Bronchial epithelial cell (primary cell): Measurements from ENCODE around the gene FOXL3. TPM values are rescaled to one million over a fixed set of nuclear protein-coding genes. Genes with fewer than 3 reads are reported as not detected.

Experiments used
- DNase-seq: peaks from one replicate; pipeline ENCODE4 v3.0.0-alpha.2; 2010; ENCODE audit warnings: low read depth
- FAIRE-seq: peaks from 2 replicates; lab custom pipeline; 2011; peaks lifted over from hg19 to GRCh38; lab: Jason Lieb, UNC
- H3K27me3 ChIP-seq: 2 replicates; pipeline ENCODE4 v1.5.1; 2011; ENCODE audit warnings: low read length; ENCODE audit not compliant: control insufficient read depth, insufficient read depth
- H3K36me3 ChIP-seq: 2 replicates; pipeline ENCODE4 v1.5.1; 2011; ENCODE audit warnings: low read length; ENCODE audit not compliant: control insufficient read depth, insufficient read depth
- H3K4me3 ChIP-seq: 2 replicates; pipeline ENCODE4 v1.5.1; 2011; ENCODE audit warnings: mild to moderate bottlenecking, low read depth, low read length, control low read depth
- total RNA-seq: library from RNA; depleted of rRNA; stranded (reverse); fragments of >200 nt; gene quantifications from 2 replicates; pipeline ENCODE4 v1.2.1, GENCODE V29; 2014
- TF ChIP-seq, protein P1 (sequence below): IDR thresholded peaks from 2 replicates; pipeline ENCODE4 v1.5.1; 2011; ENCODE audit warnings: mild to moderate bottlenecking, moderate library complexity, low read length, control low read depth, inconsistent platforms; ENCODE audit not compliant: insufficient read depth, severe bottlenecking

Gene FOXL3
- total RNA-seq, 1 donor from 2014 or later: not detected

GRCh38 chr7:299628-300027 lies 9.7 kb downstream of the FOXL3 start:
- DNase-seq: no peak
- H3K4me3 ChIP-seq: no peak overlapping the region
- no peak for FAIRE-seq
- TF ChIP-seq, protein P1, sequence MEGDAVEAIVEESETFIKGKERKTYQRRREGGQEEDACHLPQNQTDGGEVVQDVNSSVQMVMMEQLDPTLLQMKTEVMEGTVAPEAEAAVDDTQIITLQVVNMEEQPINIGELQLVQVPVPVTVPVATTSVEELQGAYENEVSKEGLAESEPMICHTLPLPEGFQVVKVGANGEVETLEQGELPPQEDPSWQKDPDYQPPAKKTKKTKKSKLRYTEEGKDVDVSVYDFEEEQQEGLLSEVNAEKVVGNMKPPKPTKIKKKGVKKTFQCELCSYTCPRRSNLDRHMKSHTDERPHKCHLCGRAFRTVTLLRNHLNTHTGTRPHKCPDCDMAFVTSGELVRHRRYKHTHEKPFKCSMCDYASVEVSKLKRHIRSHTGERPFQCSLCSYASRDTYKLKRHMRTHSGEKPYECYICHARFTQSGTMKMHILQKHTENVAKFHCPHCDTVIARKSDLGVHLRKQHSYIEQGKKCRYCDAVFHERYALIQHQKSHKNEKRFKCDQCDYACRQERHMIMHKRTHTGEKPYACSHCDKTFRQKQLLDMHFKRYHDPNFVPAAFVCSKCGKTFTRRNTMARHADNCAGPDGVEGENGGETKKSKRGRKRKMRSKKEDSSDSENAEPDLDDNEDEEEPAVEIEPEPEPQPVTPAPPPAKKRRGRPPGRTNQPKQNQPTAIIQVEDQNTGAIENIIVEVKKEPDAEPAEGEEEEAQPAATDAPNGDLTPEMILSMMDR: no peak
- no peaks in the 10 kb centered on the region for H3K36me3 ChIP-seq
- H3K27me3 ChIP-seq: no peaks in the 10 kb centered on the region

DNA sequence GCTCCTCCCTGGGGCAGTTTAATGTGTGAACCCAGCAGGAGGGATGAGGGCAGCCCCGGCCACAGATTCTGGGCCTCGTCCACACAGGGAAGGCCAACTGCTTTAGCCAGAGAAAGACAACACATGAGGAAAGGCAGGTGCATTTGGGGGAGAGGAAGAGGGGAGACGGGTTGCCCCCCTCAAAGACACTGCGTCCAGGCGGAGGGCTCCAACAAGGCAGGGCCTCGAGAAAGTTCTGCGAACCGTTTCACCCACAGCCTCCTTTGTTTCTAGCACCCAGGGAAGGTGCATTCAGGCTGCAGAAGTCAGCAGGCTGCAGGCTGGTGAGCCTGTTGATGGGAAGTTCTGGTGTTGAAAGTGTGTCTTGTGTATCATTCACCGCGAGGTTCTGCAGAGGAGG lies 10.1 kb downstream of the FOXL3 start:
- Histone ChIP-seq H3K4me3 (no peak overlapping the region), H3K36me3 (no peaks in the 10 kb centered on the region), H3K27me3 (no peaks in the 10 kb centered on the region)
- TF ChIP-seq, protein P1: no peak
- DNase-seq (no peak), FAIRE-seq (no peak)

DNA sequence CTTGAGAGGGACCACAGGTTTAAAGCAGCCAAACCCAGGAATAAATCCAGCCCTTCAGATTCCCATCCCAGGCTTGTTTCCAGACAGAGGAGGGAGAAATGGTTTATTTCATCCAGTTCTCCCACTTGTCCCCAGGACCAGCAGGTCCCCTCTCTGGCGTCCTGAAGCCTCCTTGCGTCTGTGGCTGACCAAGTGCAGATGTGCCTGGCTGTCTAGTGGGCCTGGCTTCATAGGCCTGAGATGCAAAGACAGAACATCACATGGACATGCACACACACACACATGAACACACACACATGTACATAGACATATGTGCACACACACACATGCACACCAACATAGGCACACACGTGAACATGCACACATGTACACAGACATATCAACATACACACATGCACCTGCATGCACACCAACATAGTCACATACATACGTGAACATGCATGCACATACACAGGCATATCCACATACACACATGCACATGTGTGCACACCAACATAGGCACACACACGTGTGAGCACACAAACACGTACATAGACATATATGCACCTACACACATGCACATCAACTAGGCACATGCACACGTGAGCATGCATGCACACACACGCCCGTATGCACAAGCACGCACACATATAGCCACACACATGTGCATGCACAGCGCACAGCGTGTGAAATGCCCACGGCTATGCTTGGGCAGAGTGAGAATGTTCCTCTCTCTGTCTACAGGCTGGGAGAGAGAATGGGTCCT lies 10.7 kb downstream of the FOXL3 start:
- peak; percentile 95 for FAIRE-seq
- H3K4me3 ChIP-seq: no peak overlapping the region
- no peaks in the 10 kb centered on the region for H3K36me3 ChIP-seq
- TF ChIP-seq, protein P1: no peak
- H3K27me3 ChIP-seq: no peaks in the 10 kb centered on the region
- DNase-seq: no peak

DNA sequence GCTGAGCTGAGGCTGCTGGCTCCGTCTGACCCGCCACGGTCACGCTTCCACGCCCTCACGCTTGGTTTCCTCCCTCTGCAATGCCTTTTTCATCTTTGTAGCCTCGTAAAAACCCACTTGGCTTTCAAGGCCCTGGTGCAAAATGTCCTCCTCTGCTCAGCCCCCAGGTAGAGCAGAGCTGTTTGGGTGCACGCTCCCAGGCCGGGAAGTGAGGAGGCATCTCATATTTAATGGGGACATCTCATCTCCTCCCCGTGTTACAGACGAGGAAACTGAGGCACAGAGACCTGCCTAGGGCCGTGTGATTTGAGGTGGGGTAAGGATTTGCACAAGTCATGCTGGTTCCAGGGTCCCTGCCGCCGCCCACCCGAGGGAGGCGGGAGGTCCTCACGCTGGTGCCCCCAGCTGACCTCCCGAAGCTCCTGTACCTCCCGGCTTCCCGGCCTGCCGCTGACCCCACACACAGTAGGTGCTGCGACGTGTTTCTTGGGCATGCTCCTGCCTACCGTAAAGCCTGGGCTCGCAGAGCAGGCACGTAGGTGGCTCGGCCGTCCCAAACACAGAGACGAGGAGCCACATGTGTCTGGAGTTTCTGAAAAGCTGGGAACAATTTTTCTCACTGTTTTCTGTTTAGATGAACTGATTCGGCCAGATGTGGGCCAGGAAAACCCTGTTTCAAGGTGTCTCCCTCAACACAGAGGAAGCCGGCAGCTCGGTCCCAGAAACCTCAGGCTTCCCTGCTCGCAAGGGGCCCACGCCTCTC lies 11.5 kb downstream of the FOXL3 start:
- FAIRE-seq (no peak), DNase-seq (no peak)

GRCh38 chr7:302054-302992 lies 12.4 kb downstream of the FOXL3 start:
- DNase-seq (no peak), FAIRE-seq (no peak)
- Histone ChIP-seq H3K36me3 (no peaks in the 10 kb centered on the region), H3K4me3 (no peak overlapping the region), H3K27me3 (no peaks in the 10 kb centered on the region)
- TF ChIP-seq, protein P1: no peak

More for the DNA sequence above, 11.5 kb downstream of the FOXL3 start:
- Histone ChIP-seq H3K4me3 (no peak overlapping the region), H3K36me3 (no peaks in the 10 kb centered on the region), H3K27me3 (no peaks in the 10 kb centered on the region)
- TF ChIP-seq, protein P1: no peak
